8988T (cell line): ENCODE results near the gene CAMSAP2.

Experiments used
- DNase-seq: peaks from one replicate; pipeline ENCODE4 v3.0.0; 2011

The CAMSAP2 gene

GRCh38 chr1:200900877-200901276 lies 162.2 kb downstream of the CAMSAP2 start:
- DNase-seq: no peak

DNA sequence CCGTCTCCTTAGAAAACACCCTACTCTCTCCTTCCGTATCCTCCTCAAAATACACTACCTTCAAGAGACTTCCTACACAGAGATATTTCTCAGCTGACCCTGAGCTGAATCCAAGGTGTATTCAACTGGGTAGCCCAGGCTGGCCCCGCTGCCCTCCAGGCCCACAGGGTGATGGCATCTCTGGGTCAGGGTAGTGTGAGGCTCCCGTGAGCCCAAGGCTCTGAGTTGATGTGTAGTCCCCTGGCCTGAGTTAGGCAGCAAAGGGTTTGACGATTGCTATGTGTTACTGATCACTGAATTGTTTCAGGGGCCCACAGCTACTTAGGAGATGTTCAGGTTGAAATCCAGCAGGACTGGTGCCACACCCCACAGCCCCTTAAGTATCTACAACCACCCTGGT lies 162.7 kb downstream of the CAMSAP2 start:
- no peak for DNase-seq

DNA sequence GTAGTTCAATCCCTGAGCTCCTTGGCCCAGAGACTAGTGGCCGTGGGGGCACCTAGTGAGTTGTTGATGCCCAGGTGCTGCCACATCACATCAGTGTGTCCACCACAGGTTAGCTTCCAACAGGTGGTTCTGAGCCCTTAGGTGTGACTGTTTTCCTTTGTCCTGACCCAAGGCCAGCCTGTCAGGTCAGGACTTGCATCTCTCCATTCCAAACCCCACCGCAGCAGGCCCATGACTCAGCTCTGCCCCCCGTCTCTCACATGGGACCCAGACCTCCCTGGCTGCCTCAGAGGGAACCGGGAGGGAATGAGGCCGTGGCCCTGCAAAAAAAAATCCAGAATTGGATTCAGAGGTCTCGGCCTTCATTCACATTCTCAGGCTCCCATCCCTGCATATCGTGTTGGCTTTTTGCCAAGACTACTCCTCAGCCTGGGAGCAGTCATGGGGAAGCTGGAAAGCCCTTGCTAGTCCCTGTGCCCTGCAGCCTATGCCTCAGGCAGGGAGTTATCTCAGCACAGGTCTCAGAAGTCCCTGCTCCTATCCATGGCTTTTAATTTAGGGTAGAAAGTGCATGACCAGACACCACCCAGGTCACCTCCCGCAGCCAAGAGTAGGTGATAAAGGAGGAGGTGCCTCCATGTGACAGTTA lies 163.2 kb downstream of the CAMSAP2 start:
- no peak for DNase-seq

GRCh38 chr1:200903793-200904192 lies 165.1 kb downstream of the CAMSAP2 start:
- no peak for DNase-seq

DNA sequence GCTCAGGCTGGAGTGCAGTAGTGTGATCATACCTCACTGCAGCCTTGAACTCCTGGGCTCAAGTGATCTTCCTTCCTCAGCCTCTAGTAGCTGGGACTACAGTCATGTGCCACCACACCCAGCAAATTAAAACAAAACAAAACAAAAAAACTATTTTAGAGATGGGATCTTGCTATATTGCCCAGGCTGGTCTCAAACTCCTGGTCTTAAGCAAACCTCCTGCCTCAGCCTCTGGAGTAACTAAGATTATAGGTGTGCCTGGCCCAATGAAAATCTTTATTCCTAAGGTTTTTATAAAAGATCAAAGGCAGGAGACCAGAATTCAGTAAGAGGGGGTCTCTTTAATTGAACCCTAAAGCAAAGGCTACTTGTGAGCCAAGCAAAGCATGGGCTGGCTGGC lies 166.1 kb downstream of the CAMSAP2 start:
- no peak for DNase-seq

GRCh38 chr1:200905411-200906052 lies 166.8 kb downstream of the CAMSAP2 start:
- no peak for DNase-seq

DNA sequence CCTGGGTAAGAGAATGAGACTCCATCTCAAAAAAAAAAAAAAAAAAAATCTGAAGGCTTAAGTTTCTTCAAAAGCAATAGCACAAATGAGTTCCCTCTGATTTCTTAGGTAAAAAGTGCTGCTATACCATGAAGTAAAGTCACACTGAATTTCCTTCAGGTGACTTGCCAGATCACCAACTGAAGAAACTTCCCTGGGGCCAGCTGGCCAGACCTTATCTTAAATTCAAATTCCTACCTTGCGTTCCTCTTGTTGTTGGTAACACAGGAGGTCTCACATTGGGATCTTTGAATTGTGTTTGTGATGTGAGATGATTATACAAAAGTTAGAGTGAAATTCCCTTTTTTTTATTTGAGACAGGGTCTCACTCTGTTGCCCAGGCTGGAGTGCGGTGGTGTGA lies 167.8 kb downstream of the CAMSAP2 start:
- DNase-seq: no peak

DNA sequence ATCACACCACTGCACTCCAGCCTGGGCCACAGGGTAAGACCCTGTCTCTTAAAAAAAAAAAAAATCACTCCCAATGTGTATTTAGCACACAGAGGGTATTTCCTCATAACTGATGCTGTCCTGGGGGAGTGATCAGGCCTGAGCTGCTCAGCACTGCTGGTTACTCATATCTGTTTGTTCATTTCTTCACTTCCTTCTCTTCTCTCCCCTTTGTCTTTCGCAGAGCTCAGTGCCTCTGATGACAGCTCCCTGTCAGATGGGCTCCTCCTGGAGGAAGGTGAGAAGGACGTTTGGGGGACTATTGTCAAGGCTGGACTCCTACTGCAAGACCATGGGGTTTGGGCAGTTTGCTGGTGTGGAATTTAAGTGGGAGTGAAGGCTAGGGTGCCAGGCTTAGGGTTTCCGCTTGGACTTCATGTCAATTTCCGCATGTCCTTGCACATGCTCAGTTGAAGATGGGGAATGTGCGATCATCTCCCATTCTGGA lies 169.0 kb downstream of the CAMSAP2 start:
- no peak for DNase-seq

- no peak for DNase-seq
Observed at GRCh38 chr1:200908191-200908868, 169.6 kb downstream of the CAMSAP2 start.

DNA sequence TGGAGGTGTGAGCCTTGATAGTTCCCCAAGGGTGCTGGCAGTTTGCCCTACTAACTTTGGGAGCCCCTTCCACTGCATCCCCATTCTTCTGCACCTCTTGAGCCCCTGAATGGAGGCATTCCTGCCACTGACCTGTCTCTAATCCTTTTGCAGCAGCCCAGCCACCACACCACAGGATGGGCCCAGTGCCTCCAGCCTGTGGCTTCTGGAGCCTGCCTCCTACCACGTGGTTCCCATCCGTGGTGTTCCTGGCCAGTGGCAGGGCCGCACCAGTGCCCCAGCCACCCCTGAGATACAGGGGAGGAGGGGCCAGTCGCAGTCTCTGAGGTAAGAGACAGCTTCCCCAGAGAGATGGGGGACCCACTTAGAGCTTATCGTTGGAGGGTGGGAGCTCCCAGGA lies 170.4 kb downstream of the CAMSAP2 start:
- no peak for DNase-seq

DNA sequence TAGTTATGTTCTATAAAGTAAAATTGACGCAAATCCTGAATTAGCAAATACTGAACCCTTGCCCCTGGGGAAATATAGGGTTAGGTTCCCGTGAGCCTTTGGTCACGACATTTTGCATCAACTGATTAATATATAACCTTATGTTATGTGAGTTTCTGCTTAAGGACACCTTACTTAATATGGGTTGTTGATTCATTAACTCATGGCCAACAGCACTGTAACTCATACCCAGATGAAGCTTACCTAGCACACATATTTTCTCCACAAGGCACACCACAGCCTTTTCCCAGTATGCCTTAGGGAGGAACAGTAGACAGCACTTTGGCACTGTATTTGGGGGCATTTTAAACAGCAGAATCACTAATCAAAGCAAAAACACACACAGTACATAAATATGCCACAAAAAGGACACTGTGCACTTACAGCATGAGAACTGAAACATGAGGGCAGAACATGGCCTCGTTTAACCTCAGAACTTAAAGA lies 171.1 kb downstream of the CAMSAP2 start:
- no peak for DNase-seq
